Hepatocyte (in vitro differentiated cells): Measurements from ENCODE around the gene IL17B.
"Not testable (repeated sequence)": the region's sequence is repeated elsewhere in the genome, so short reads cannot be mapped to it uniquely, and the experiment has no call there.

ENCODE experiments used
- CTCF ChIP-seq: fragments of 200-600 bp; sonication (generic); IDR thresholded peaks from 2 replicates; pipeline ENCODE4 v1.5.1; 2016; ENCODE audit warnings: antibody characterized with exemption, mild to moderate bottlenecking; ENCODE audit not compliant: poor library complexity
- EZH2 ChIP-seq: fragments of 200-600 bp; sonication (generic); IDR thresholded peaks from 2 replicates; pipeline ENCODE4 v1.6.1; 2016; ENCODE audit warnings: antibody characterized with exemption, mild to moderate bottlenecking, borderline replicate concordance
- EZH2phosphoT487 ChIP-seq: fragments of 200-600 bp; sonication (generic); IDR thresholded peaks from one replicate; pipeline ENCODE4 v1.6.1; 2018; ENCODE audit warnings: antibody characterized with exemption, mild to moderate bottlenecking, low read depth, moderate library complexity; ENCODE audit not compliant: unreplicated experiment, severe bottlenecking

GRCh38 chr5:149394996-149395395, 15.9 kb upstream of the IL17B start:
- TF ChIP-seq CTCF, EZH2phosphoT487, EZH2: not testable (repeated sequence)
